GM12878 (cell line): ENCODE results near the gene DNAJB8. TPM values are rescaled to one million over a fixed set of nuclear protein-coding genes. Genes with fewer than 3 reads are reported as not detected.

Source experiments
- ATAC-seq: fragments of 200-7000 bp; cut with Tn5 transposase; 3 replicates; pipeline ENCODE4 v1.9.1; 2020; ENCODE audit warnings: mild to moderate bottlenecking, moderate library complexity
- BruUV-seq: library from RNA; stranded (reverse); fragments of 400-500 nt; replicated peaks from 2 replicates; lab custom pipeline; 2021; lab: Mats Ljungman, UMichigan
- CTCF ChIA-PET: fragments of 300-600 bp; sonication (Branson Sonifier 250); formaldehyde crosslinking; extraction: SDS; loops from one replicate; lab custom pipeline; 2021; ENCODE audit warnings: inconsistent platforms; lab: Yijun Ruan, JAX
- POLR2A ChIA-PET: fragments of 350-600 bp; formaldehyde crosslinking; extraction: SDS; loops from one replicate; lab custom pipeline; 2021; ENCODE audit warnings: inconsistent platforms; lab: Charles Lee
- RAD21 ChIA-PET: fragments of 300-600 bp; sonication (Branson Sonifier 250); formaldehyde crosslinking; loops from one replicate; lab custom pipeline; 2023; ENCODE audit warnings: antibody characterized with exemption; ENCODE audit not compliant: unreplicated experiment; lab: Charles Lee
- SMC1A ChIA-PET: fragments of 300-600 bp; sonication (Branson Sonifier 250); formaldehyde crosslinking; loops from one replicate; lab custom pipeline; 2023; ENCODE audit not compliant: unreplicated experiment, uncharacterized antibody; lab: Charles Lee
- DNase-seq: peaks from one replicate; pipeline ENCODE4 v3.0.0-alpha.2; 2011; ENCODE audit warnings: low read depth, low spot score
- FAIRE-seq: peaks from 3 replicates; lab custom pipeline; 2011; peaks lifted over from hg19 to GRCh38; lab: Jason Lieb, UNC
- H2AFZ ChIP-seq: 2 replicates; pipeline ENCODE4 v1.6.0; 2011; ENCODE audit warnings: low read depth, low read length, control low read depth; ENCODE audit not compliant: control insufficient read depth
- H3K27ac ChIP-seq: 2 replicates; pipeline ENCODE4 v1.5.1; 2011; ENCODE audit warnings: control low read depth; ENCODE audit not compliant: control insufficient read depth, insufficient read depth
- H3K27me3 ChIP-seq, 2 experiments: replicated peaks in 1 of 2; 2 replicates each; pipeline versions ENCODE4 v1.6.0 to v1.6.1; 2011; ENCODE audit warnings: low read length in 1 of 2; ENCODE audit not compliant: control insufficient read depth in 2 of 2, insufficient read depth in 2 of 2
- H3K36me3 ChIP-seq, 2 experiments: 2 replicates each; pipeline ENCODE4 v1.5.1; 2011; ENCODE audit warnings: low read length in 1 of 2; ENCODE audit not compliant: control insufficient read depth in 2 of 2, insufficient read depth in 2 of 2
- H3K4me1 ChIP-seq: 2 replicates; pipeline ENCODE4 v1.6.1; 2011; ENCODE audit warnings: mild to moderate bottlenecking, low read length, moderate library complexity, mixed read lengths; ENCODE audit not compliant: control insufficient read depth, insufficient read depth
- H3K4me2 ChIP-seq: 2 replicates; pipeline ENCODE4 v1.6.0; 2011; ENCODE audit warnings: control low read depth; ENCODE audit not compliant: control insufficient read depth, insufficient read depth
- H3K4me3 ChIP-seq: fragments of 200-600 bp; sonication (generic); 2 replicates; pipeline ENCODE4 v1.5.1; 2016
- H3K79me2 ChIP-seq: 2 replicates; pipeline ENCODE4 v1.6.0; 2011; ENCODE audit warnings: low read length; ENCODE audit not compliant: control insufficient read depth, insufficient read depth
- H3K9ac ChIP-seq: 2 replicates; pipeline ENCODE4 v1.8.0; 2011; ENCODE audit warnings: low read length, control low read depth, mixed read lengths; ENCODE audit not compliant: control insufficient read depth, insufficient read depth
- H3K9me3 ChIP-seq: replicated peaks from 3 replicates; pipeline ENCODE4 v1.5.1; 2011; ENCODE audit warnings: mild to moderate bottlenecking, low read length; ENCODE audit not compliant: control insufficient read depth, insufficient read depth
- H4K20me1 ChIP-seq: 2 replicates; pipeline ENCODE4 v1.6.0; 2011; ENCODE audit not compliant: control insufficient read depth, insufficient read depth
- ELK1 ChIP-seq: IDR thresholded peaks from 2 replicates; pipeline ENCODE4 v1.6.1; 2012; ENCODE audit warnings: low read depth, low read length, improper control_type of control experiment
- EP300 ChIP-seq, 2 experiments: fragments of 150-350 bp in 1 of 2; IDR thresholded peaks; 2 replicates each; pipeline ENCODE4 v1.6.1; 2011 to 2012; ENCODE audit warnings: low read depth in 2 of 2, low read length in 2 of 2, borderline replicate concordance in 1 of 2, improper control_type of control experiment in 1 of 2, inconsistent platforms in 1 of 2; ENCODE audit not compliant: control insufficient read depth in 1 of 2
- HDAC2 ChIP-seq: fragments of 200-600 bp; sonication (generic); IDR thresholded peaks from 2 replicates; pipeline ENCODE4 v1.6.1; 2017
- HDAC6 ChIP-seq: fragments of 200-600 bp; sonication (generic); IDR thresholded peaks from one replicate; pipeline ENCODE4 v1.8.0; 2017; ENCODE audit warnings: antibody characterized with exemption; ENCODE audit not compliant: unreplicated experiment
- MEF2B ChIP-seq: fragments of 450-650 bp; IDR thresholded peaks from 2 replicates; pipeline ENCODE4 v1.6.1; 2018; ENCODE audit warnings: mild to moderate bottlenecking, moderate library complexity; ENCODE audit not compliant: partially characterized antibody, poor library complexity, severe bottlenecking
- NKRF ChIP-seq: fragments of 450-650 bp; conservative IDR thresholded peaks from 2 replicates; pipeline ENCODE4 v1.6.1; 2017; ENCODE audit warnings: mild to moderate bottlenecking, moderate library complexity
- NR2C1 ChIP-seq: fragments of 450-650 bp; IDR thresholded peaks from 2 replicates; pipeline ENCODE4 v1.6.1; 2017; ENCODE audit warnings: antibody characterized with exemption, mild to moderate bottlenecking, moderate library complexity
- NRF1 ChIP-seq: conservative IDR thresholded peaks from 2 replicates; pipeline ENCODE4 v1.6.1; 2011; ENCODE audit warnings: mild to moderate bottlenecking, low read depth, low read length, improper control_type of control experiment
- PKNOX1 ChIP-seq: fragments of 450-650 bp; IDR thresholded peaks from 2 replicates; pipeline ENCODE4 v1.6.1; 2016; ENCODE audit warnings: mild to moderate bottlenecking
- RBBP5 ChIP-seq: fragments of 200-600 bp; sonication (generic); conservative IDR thresholded peaks from 2 replicates; pipeline ENCODE4 v1.6.1; 2016
- RCOR1 ChIP-seq: conservative IDR thresholded peaks from 2 replicates; pipeline ENCODE4 v1.6.1; 2012; ENCODE audit warnings: low read depth, low read length, improper control_type of control experiment
- SREBF2 ChIP-seq: IDR thresholded peaks from 2 replicates; pipeline ENCODE4 v1.6.1; 2012; ENCODE audit warnings: mild to moderate bottlenecking, low read length
- SUPT20H ChIP-seq: IDR thresholded peaks from 2 replicates; pipeline ENCODE4 v1.6.1; 2011; ENCODE audit warnings: low read depth, mild to moderate bottlenecking, low read length, moderate library complexity, borderline replicate concordance; ENCODE audit not compliant: control insufficient read depth
- TCF3 ChIP-seq: IDR thresholded peaks from 2 replicates; pipeline ENCODE4 v1.6.1; 2012; ENCODE audit warnings: low read depth, mild to moderate bottlenecking, low read length, borderline replicate concordance; ENCODE audit not compliant: insufficient read depth
- USF1 ChIP-seq: IDR thresholded peaks from 2 replicates; pipeline ENCODE4 v1.6.1; 2011; ENCODE audit warnings: borderline replicate concordance, low read depth, mild to moderate bottlenecking, moderate library complexity, mixed read lengths, low read length; ENCODE audit not compliant: insufficient read depth; ENCODE audit errors: extremely low read length
- ZNF24 ChIP-seq: fragments of 450-650 bp; IDR thresholded peaks from 2 replicates; pipeline ENCODE4 v1.6.1; 2017; ENCODE audit warnings: antibody characterized with exemption, mild to moderate bottlenecking
- ZZZ3 ChIP-seq: IDR thresholded peaks from 2 replicates; pipeline ENCODE4 v1.6.1; 2011; ENCODE audit warnings: low read depth; ENCODE audit not compliant: control insufficient read depth, insufficient read length
- WGBS: methylation state at CpG from one replicate; pipeline ENCODE4 v1.1.6; 2016; ENCODE audit warnings: low lambda C conversion rate; ENCODE audit not compliant: insufficient replicate concordance, insufficient coverage; ENCODE audit errors: missing lambda C conversion rate; 5-methylcytosine and 5-hydroxymethylcytosine counted together
- in situ Hi-C: fragments of 300-500 bp; cut with MboI; formaldehyde crosslinking; loops from 9 replicates; pipeline ENCODE4 v1.14.3; 2018; ENCODE audit warnings: mixed read lengths
- intact Hi-C: fragments of 100-400 bp; cut with micrococcal nuclease; formaldehyde crosslinking; loops from one replicate; pipeline ENCODE4 v1.14.2; 2022; ENCODE audit not compliant: unreplicated experiment
- polyA plus RNA-seq, 11 experiments: library from polyadenylated mRNA; depleted of rRNA in 4 of 11; unstranded in 6 of 11; stranded (reverse) in 5 of 11; fragments of >200 nt; fragmentation: Nextera tagmentation in 4 of 11; fragmentation: Illumina TruSeq in 1 of 11; extraction: Ambion mirVana in 4 of 11; extraction: Trizol in 1 of 11; gene quantifications; 1 replicate in 1 of 11; 2 replicates in 10 of 11; pipeline versions ENCODE4 v1.2.1 to v1.2.3, GENCODE V29; 2011 to 2016; ENCODE audit warnings: inconsistent platforms in 2 of 11, missing spikeins in 2 of 11, low read depth in 1 of 11
- total RNA-seq, 4 experiments: library from RNA; depleted of rRNA in 3 of 4; stranded (reverse); fragments of >200 nt in 3 of 4; fragmentation: Illumina TruSeq in 1 of 4; extraction: Trizol in 1 of 4; gene quantifications; 2 replicates each; pipeline versions ENCODE4 v1.2.1 to v1.2.3, GENCODE V29; 2013 to 2021

The DNAJB8 gene
- total and polyA plus RNA-seq, 10 of the 15 experiments (the other 5 are each of a cell fraction or from before 2014, with no cell fraction given), result not detected

GRCh38 chr3:128498901-128499530, 32.3 kb upstream of the DNAJB8 start:
- Histone ChIP-seq H4K20me1 (no peaks in the 10 kb centered on the region), H3K9ac (no peak overlapping the region), H2AFZ (no peak overlapping the region), H3K79me2 (no peaks in the 10 kb centered on the region), H3K27me3 (peaks cover 5% of the 10 kb centered on the region in 2 experiments), H3K4me2 (no peak overlapping the region), H3K36me3 (no peaks in the 10 kb centered on the region), H3K4me1 (no peaks in the 10 kb centered on the region), H3K4me3 (no peak overlapping the region), H3K27ac (no peak overlapping the region), H3K9me3 (no peaks in the 10 kb centered on the region)
- no TSS peak for BruUV-seq
- RAD21 ChIA-PET, result interaction anchor here (0.6 to 0.9 kb wide), 3 partner anchors 41 to 503 kb away, joined by 3 read pairs; no protein-coding TSS in a partner anchor
- ATAC-seq, result no peak
- intact Hi-C loops (loop anchor here (1.0 to 10.0 kb wide), 3 partner anchors 73 to 402 kb away; no protein-coding TSS in a partner anchor), in situ Hi-C loops (loop anchor here (10.0 kb wide), 1 partner anchor 404 kb away; no protein-coding TSS in a partner anchor)
- FAIRE-seq, result no peak
- SMC1A ChIA-PET, result no interaction called here
- TF ChIP-seq HDAC6, result no peak
- no peak for TF ChIP-seq NR2C1
- TF ChIP-seq ELK1, result no peak
- TF ChIP-seq NKRF, result no peak
- TF ChIP-seq SUPT20H, result no peak
- no peak for TF ChIP-seq EP300 (IDR thresholded peaks at IDR 0.05; ENCODE audit: borderline replicate concordance in 1 of 2, control insufficient read depth in 1 of 2, low read depth in 2 of 2, low read length in 2 of 2)
- TF ChIP-seq ZZZ3, result no peak
- no peak for TF ChIP-seq NRF1
- no peak for TF ChIP-seq HDAC2
- no peak for TF ChIP-seq MEF2B
- TF ChIP-seq RCOR1, result no peak
- TF ChIP-seq PKNOX1, result no peak
- TF ChIP-seq ZNF24, result no peak
- TF ChIP-seq TCF3, result no peak
- TF ChIP-seq RBBP5, result no peak
- TF ChIP-seq SREBF2, result no peak
- TF ChIP-seq USF1, result no peak
- DNase-seq, result no peak
- WGBS, result 33% methylated on average over 15 of the region's 15 CpGs
- POLR2A ChIA-PET, result no interaction called here
- CTCF ChIA-PET, result interaction anchor here (1.0 to 1.3 kb wide), 4 partner anchors 9 to 273 kb away, joined by 3 to 10 read pairs (median 7); no protein-coding TSS in a partner anchor
